Fibroblast of pulmonary artery (primary cell): Measurements from ENCODE around the gene ZNF480.

Source experiments
- DNase-seq: peaks from one replicate; pipeline ENCODE4 v3.0.0-alpha.2; 2010; ENCODE audit warnings: low read depth
- H3K4me3 ChIP-seq: replicated peaks from 2 replicates; pipeline ENCODE4 v1.5.1; 2011; ENCODE audit warnings: low read depth, mild to moderate bottlenecking, control low read depth, low read length, moderate library complexity
- TF ChIP-seq, protein P1 (sequence below): IDR thresholded peaks from 2 replicates; pipeline ENCODE4 v1.5.1; 2011; ENCODE audit warnings: mild to moderate bottlenecking, control low read depth, low read length, inconsistent platforms; ENCODE audit errors: missing control alignments

ZNF480 gene

DNA sequence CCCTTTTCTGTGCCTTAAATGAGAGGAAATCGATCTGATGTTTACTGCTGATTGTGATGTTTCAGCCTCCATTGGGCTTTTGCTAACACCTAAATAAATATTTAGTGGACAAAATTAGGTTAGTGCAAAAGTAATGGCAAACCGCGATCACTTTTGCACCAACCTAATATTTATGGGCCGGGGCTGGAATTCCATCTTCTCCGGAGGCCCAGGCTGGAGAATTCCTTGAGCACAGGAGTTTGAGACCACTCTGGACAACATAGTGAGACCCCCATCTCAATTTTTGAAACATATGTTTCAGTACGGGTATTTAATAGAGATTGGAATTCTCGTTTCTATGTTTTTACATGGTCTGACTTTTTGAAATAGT lies 73.4 kb downstream of the ZNF480 start:
- DNase-seq, result no peak
- TF ChIP-seq, protein P1, sequence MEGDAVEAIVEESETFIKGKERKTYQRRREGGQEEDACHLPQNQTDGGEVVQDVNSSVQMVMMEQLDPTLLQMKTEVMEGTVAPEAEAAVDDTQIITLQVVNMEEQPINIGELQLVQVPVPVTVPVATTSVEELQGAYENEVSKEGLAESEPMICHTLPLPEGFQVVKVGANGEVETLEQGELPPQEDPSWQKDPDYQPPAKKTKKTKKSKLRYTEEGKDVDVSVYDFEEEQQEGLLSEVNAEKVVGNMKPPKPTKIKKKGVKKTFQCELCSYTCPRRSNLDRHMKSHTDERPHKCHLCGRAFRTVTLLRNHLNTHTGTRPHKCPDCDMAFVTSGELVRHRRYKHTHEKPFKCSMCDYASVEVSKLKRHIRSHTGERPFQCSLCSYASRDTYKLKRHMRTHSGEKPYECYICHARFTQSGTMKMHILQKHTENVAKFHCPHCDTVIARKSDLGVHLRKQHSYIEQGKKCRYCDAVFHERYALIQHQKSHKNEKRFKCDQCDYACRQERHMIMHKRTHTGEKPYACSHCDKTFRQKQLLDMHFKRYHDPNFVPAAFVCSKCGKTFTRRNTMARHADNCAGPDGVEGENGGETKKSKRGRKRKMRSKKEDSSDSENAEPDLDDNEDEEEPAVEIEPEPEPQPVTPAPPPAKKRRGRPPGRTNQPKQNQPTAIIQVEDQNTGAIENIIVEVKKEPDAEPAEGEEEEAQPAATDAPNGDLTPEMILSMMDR, result no peak
- H3K4me3 ChIP-seq, result peak overlapping the region; percentile 92
